ENCODE data around the gene IKZF3.

DNA sequence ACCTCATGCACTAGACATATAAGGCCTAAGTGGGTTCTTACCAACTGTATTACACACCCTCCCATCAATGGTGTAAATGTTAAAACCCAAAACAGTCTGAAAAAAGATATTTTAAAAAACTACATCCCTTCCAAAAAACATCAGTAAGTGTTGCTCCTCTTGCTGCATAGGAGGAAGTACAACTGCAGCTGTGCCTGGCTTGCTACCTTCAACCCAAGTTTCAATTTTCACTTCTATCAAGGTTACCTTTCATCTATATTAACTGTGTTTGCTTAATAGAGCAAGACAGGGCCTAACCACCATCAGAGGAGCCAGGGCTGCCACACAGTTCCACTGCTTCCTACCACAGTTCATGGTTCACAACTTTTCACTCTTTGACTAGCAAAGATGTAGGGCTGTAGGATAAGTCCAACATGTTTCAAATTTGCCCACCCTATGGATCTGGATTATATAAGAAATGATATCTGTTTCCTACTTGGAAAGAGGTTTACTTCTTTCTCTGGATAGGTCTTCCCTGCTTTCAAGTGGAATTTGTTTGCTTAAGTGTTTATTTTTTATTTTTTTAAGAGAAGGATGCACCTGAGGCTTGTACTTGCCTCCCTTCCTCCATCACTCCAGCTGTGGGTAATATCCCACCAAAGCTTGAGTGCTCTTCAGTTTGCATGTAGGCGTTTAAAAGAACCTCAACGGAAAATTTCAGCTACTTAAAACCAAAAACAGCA lies 69.7 kb downstream of the IKZF3 start:
- TF ChIP-seq, protein P1, sequence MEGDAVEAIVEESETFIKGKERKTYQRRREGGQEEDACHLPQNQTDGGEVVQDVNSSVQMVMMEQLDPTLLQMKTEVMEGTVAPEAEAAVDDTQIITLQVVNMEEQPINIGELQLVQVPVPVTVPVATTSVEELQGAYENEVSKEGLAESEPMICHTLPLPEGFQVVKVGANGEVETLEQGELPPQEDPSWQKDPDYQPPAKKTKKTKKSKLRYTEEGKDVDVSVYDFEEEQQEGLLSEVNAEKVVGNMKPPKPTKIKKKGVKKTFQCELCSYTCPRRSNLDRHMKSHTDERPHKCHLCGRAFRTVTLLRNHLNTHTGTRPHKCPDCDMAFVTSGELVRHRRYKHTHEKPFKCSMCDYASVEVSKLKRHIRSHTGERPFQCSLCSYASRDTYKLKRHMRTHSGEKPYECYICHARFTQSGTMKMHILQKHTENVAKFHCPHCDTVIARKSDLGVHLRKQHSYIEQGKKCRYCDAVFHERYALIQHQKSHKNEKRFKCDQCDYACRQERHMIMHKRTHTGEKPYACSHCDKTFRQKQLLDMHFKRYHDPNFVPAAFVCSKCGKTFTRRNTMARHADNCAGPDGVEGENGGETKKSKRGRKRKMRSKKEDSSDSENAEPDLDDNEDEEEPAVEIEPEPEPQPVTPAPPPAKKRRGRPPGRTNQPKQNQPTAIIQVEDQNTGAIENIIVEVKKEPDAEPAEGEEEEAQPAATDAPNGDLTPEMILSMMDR (IDR thresholded peaks at IDR 0.05) = no peak
- no peak for TF ChIP-seq EP300 (IDR thresholded peaks at IDR 0.05)
